Kidney epithelial cell (primary cell): ENCODE results near the gene LEMD1. TPM values are rescaled to one million over a fixed set of nuclear protein-coding genes. Genes with fewer than 3 reads are reported as not detected.
"Not testable (repeated sequence)": the region's sequence is repeated elsewhere in the genome, so short reads cannot be mapped to it uniquely, and the experiment has no call there.

Experiments used
- DNase-seq: peaks from one replicate; pipeline ENCODE4 v3.0.0-alpha.2; 2010; ENCODE audit warnings: low read depth
- H3K27me3 ChIP-seq: 2 replicates; pipeline ENCODE4 v1.6.0; 2011; ENCODE audit warnings: low read length; ENCODE audit not compliant: control insufficient read depth, insufficient read depth
- H3K36me3 ChIP-seq: 2 replicates; pipeline ENCODE4 v1.5.1; 2011; ENCODE audit warnings: low read length; ENCODE audit not compliant: control insufficient read depth, insufficient read depth
- H3K4me3 ChIP-seq: 2 replicates; pipeline ENCODE4 v1.5.1; 2011; ENCODE audit warnings: low read depth, mild to moderate bottlenecking, control low read depth, low read length
- total RNA-seq: library from RNA; depleted of rRNA; stranded (reverse); fragments of >200 nt; gene quantifications from 2 replicates; pipeline ENCODE4 v1.2.3, GENCODE V29; 2015
- TF ChIP-seq, protein P1 (sequence below): IDR thresholded peaks from 2 replicates; pipeline ENCODE4 v1.5.1; 2011; ENCODE audit warnings: mild to moderate bottlenecking, moderate library complexity, low read length, control low read depth, inconsistent platforms; ENCODE audit not compliant: insufficient read depth, poor library complexity, severe bottlenecking

The LEMD1 gene
- total RNA-seq, 1 donor from 2014 or later = 5.1 TPM

DNA sequence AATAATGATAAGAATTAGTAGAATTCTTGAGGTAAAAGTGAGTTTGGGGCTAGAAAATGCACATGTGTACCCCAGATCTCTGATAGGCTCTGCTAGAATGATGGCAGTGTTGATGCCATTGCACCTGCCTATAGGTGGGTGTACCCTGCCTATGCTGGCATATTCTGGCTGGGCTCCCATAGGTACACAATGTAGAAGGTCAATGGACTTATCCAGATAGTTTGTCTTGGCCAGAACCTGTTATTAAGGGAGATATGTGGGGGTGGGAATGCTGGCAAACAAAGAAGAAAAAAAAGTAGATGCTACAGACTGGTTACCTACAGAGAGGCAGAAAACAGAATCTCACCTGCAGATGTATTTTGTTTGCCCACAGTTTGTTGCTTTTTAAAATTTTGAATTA lies 51.1 kb downstream of the LEMD1 start:
- TF ChIP-seq, protein P1, sequence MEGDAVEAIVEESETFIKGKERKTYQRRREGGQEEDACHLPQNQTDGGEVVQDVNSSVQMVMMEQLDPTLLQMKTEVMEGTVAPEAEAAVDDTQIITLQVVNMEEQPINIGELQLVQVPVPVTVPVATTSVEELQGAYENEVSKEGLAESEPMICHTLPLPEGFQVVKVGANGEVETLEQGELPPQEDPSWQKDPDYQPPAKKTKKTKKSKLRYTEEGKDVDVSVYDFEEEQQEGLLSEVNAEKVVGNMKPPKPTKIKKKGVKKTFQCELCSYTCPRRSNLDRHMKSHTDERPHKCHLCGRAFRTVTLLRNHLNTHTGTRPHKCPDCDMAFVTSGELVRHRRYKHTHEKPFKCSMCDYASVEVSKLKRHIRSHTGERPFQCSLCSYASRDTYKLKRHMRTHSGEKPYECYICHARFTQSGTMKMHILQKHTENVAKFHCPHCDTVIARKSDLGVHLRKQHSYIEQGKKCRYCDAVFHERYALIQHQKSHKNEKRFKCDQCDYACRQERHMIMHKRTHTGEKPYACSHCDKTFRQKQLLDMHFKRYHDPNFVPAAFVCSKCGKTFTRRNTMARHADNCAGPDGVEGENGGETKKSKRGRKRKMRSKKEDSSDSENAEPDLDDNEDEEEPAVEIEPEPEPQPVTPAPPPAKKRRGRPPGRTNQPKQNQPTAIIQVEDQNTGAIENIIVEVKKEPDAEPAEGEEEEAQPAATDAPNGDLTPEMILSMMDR = no peak

DNA sequence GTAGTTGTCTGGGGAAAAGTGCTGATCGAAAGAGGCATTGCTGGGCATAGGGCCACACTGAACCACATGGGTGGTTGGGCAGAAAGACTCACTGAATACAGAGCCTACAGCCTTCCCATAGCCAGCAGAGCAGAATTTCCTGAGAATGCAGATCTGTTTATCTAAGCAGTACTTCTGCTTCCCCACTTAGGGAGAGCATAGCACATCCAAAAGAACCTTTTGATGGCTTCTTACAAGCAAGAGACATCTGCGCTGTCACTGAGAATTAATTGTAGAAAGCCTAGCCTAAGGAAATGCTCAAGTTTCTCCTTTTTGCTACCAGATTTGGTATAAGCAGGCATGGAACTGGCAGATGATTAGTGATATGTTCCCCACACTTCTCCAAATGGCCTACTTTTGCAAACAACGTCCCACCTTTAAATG lies 52.1 kb downstream of the LEMD1 start:
- TF ChIP-seq, protein P1 = no peak
- no peak for DNase-seq

More for the DNA sequence above, 51.1 kb downstream of the LEMD1 start:
- Histone ChIP-seq H3K27me3 (no peaks in the 10 kb centered on the region), H3K36me3 (no peaks in the 10 kb centered on the region), H3K4me3 (no peak overlapping the region)
- no peak for DNase-seq

DNA sequence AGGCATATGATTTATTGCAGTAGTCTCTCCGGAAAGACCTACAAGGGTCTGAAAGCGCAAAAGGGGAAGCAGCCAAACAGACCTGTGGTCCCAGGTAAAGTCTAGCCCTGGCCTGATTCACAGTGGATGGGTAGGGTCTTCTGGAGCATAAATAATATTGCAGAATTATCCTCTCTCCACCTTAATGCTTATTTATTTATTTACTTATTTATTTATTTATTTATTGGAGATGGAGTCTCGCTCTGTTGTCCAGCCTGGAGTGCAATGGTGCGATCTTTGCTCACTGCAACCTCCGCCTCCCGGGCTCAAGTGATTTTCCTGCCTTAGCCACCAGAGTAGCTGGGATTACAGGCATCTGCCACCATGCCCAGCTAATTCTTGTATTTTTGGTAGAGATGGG lies 53.4 kb downstream of the LEMD1 start:
- TF ChIP-seq, protein P1 = no peak
- H3K27me3 ChIP-seq = no peaks in the 10 kb centered on the region
- no peaks in the 10 kb centered on the region for H3K36me3 ChIP-seq
- H3K4me3 ChIP-seq = no peak overlapping the region
- no peak for DNase-seq

More for the DNA sequence above, 52.1 kb downstream of the LEMD1 start:
- Histone ChIP-seq H3K36me3 (no peaks in the 10 kb centered on the region), H3K27me3 (no peaks in the 10 kb centered on the region), H3K4me3 (no peak overlapping the region)

DNA sequence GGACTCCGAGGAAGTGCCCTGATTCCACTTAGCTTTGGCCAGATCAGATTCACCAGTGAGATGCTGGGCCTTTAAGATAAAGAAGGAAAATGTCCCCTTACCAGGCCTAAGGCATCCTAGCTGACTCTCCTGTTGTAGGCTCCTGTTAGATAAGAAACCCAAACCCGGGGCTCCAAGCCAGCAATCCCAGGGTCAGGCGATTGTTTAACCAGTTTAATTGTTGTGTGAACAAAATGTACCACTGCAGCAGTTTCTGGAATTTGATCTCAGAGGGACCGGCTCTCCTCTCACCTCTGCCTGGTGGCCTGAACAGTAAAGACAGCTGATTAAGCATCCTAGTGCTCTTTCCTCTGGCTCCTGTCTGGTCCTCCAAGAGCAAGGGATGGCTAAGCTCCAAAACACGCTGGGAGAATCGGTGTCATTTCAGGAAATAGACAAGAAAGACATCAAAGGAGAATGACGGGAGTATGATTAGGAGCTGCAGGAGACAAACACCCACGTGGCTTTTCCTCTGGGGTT lies 55.9 kb downstream of the LEMD1 start:
- TF ChIP-seq, protein P1 = no peak
- Histone ChIP-seq H3K27me3 (no peaks in the 10 kb centered on the region), H3K4me3 (no peak overlapping the region), H3K36me3 (no peaks in the 10 kb centered on the region)
- DNase-seq = no peak

DNA sequence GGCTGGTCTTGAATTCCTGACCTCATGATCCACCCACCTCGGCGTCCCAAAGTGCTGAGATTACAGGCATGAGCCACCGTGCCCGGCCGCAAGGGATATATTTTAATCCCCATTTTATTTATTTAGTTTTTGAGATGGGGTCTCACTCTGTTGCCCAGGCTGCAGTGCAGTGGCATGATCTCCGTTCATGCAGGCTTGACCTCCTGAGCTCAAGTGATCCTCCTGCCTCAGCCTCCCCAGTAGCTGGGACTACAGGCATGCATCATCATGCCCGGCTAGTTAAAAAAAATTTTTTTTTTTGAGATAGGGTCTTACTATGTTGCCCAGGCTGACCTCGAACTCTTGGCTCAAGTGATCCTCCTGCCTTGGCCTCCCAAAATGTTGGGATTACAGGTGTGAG lies 56.8 kb downstream of the LEMD1 start:
- not testable (repeated sequence) for H3K36me3 ChIP-seq, H3K4me3 ChIP-seq, DNase-seq, H3K27me3 ChIP-seq

DNA sequence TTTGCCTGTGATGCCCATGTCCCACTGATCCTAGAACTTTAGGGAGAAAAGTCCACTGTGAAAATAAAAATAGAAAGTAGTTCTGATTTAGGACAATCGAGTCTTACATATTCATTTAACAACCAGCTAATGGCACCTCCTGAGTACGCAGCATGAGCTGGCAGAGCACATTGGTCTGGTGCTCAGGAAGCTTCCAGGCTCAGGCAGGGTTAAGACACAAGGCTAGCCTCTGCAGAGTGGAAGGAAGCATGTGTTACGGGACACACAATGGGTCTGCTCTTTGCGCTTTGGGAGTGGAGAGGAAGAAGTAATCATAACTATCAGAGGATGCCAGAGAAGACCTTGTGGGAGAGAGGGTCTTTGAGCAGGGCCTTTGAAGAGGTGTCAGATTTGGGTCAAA lies 61.0 kb downstream of the LEMD1 start:
- Histone ChIP-seq H3K27me3 (no peaks in the 10 kb centered on the region), H3K36me3 (no peaks in the 10 kb centered on the region), H3K4me3 (no peak overlapping the region)
- DNase-seq = no peak
- TF ChIP-seq, protein P1 = no peak
